SJSA1 (cell line): ENCODE measurements around the gene GABRD. TPM values are rescaled to one million over a fixed set of nuclear protein-coding genes. Genes with fewer than 3 reads are reported as not detected.

ENCODE experiments used
- DNase-seq, 2 experiments: peaks; one replicate each; pipeline ENCODE4 v3.0.0-alpha.2; 2015 to 2020; ENCODE audit warnings: low spot score in 2 of 2, low read depth in 1 of 2
- H3K27ac ChIP-seq: fragments of 250-450 bp; sonication (Bioruptor Pico); 2 replicates; pipeline ENCODE4 v1.5.1; 2020; ENCODE audit warnings: mild to moderate bottlenecking, moderate library complexity
- H3K27me3 ChIP-seq: fragments of 250-450 bp; sonication (Bioruptor Pico); replicated peaks from 2 replicates; pipeline ENCODE4 v1.5.1; 2020; ENCODE audit warnings: mild to moderate bottlenecking, moderate library complexity
- H3K36me3 ChIP-seq: fragments of 250-450 bp; sonication (Bioruptor Pico); 2 replicates; pipeline ENCODE4 v1.5.1; 2020; ENCODE audit warnings: mild to moderate bottlenecking
- H3K4me1 ChIP-seq: fragments of 250-450 bp; sonication (Bioruptor Pico); replicated peaks from 2 replicates; pipeline ENCODE4 v1.6.1; 2021; ENCODE audit warnings: mild to moderate bottlenecking
- H3K4me3 ChIP-seq: fragments of 250-450 bp; sonication (Bioruptor Pico); 2 replicates; pipeline ENCODE4 v1.5.1; 2020; ENCODE audit warnings: mild to moderate bottlenecking
- H3K9me3 ChIP-seq: fragments of 250-450 bp; sonication (Bioruptor Pico); replicated peaks from 2 replicates; pipeline ENCODE4 v1.5.1; 2020; ENCODE audit warnings: mild to moderate bottlenecking
- total RNA-seq: library from RNA; depleted of rRNA; stranded (reverse); fragments of >200 nt; shearing (Covaris generic); gene quantifications from 2 replicates; pipeline ENCODE4 v1.2.3, GENCODE V29; 2014

The GABRD gene
- total RNA-seq, 1 experiment from 2014 or later = not detected

DNA sequence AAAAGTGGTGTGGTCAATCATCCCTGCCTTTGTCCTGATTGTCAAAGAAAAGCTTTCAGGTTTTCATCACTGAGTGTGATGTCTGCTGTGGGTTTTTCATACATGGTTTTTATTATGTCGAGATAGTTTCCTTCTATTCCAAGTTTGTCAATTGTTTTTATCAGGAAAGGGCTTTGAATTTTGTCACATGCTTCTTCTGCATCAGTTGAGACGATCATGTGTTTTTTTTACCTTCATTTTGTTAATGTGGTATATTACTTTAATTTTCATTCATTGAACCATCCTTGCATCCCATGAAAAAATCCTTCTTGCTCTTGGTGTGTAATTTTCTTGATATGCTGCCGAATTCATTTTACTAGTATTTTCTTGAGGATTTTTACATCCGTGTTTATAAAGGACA lies 46.6 kb downstream of the GABRD start:
- no peak for DNase-seq
- H3K4me1 ChIP-seq = no peaks in the 10 kb centered on the region
- no peak overlapping the region for H3K27ac ChIP-seq
- 0 out of 2 replicates have a peak, but pooled peaks cover 3% of the 10 kb centered on the region for H3K27me3 ChIP-seq
- H3K9me3 ChIP-seq = 0 out of 2 replicates have a peak, but pooled peaks cover 2% of the 10 kb centered on the region
- H3K4me3 ChIP-seq = no peak overlapping the region
- no peaks in the 10 kb centered on the region for H3K36me3 ChIP-seq

DNA sequence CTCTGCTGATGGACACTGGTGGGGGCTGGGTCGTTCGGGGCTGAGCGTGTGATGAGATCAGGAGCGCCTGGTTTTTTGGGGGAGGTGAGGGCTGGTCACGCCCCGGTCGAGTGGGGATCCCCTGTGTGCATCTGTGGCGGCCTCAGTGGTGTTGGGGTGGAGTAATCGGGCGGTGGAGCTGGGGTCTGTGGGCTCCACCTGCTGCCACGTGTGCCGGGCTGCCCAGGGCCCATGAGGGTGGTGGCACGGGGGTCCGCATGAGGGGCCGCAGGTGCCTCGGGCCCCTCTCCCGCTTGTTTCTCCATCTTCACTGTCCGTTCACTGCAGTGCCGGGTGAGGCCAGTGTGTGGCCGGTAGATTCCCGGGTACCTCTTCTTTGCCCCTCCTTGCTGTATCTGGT lies 48.2 kb downstream of the GABRD start:
- no peak for DNase-seq
- H3K27ac ChIP-seq = no peak overlapping the region
- no peaks in the 10 kb centered on the region for H3K36me3 ChIP-seq
- H3K4me3 ChIP-seq = no peak overlapping the region
- peaks cover 8% of the 10 kb centered on the region; the same call in 1 of the 2 replicates for H3K27me3 ChIP-seq
- H3K9me3 ChIP-seq = 0 out of 2 replicates have a peak, but pooled peaks cover 2% of the 10 kb centered on the region
- no peaks in the 10 kb centered on the region for H3K4me1 ChIP-seq

DNA sequence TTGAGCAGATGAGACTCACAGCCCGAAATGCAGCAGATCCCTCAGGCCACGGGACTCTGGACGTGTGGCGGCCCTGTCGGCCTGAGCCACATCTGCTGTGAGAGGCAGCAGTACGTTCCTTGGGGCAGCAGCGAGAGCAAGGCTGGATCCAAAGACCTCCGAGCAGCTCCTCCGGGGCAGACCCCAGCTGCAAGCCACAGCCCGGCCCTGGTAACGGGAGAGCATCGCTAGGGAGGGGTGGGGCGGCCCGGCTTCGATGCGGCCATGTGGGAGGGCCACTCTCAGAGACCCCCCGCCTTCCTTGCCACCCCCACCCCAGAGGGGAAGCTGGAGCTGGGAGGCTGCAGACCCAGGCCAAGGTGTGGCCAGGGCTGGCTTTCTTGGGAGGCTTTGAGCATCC lies 48.8 kb downstream of the GABRD start:
- Histone ChIP-seq H3K4me3 (no peak overlapping the region), H3K27me3 (peaks cover 10% of the 10 kb centered on the region)

DNA sequence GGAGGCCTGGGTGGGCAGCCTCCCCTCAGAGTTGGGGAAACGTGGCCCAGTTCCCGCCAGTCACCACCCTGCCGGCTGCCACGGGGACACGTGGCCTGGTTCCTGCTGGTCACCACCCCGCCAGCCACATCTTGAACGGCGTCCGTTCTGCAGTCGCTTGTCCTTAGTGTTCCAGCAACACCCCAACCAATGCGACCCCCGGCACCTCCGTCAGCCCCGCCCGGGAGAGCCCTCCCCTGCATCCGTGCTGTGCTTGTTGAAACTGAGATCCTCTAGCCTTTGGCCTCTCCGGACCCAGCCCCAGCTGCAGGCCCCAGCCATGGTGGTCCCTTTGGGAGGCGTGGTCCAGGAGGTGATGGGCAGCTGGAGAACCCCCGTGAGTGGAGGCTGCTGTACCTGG lies 49.8 kb downstream of the GABRD start:
- Histone ChIP-seq H3K4me3 (no peak overlapping the region), H3K9me3 (0 out of 2 replicates have a peak, but pooled peaks cover 2% of the 10 kb centered on the region), H3K27me3 (peaks cover 20% of the 10 kb centered on the region), H3K36me3 (no peaks in the 10 kb centered on the region), H3K27ac (no peak overlapping the region), H3K4me1 (no peaks in the 10 kb centered on the region)
- no peak for DNase-seq

More for the DNA sequence above, 48.8 kb downstream of the GABRD start:
- 0 out of 2 replicates have a peak, but pooled peaks cover 2% of the 10 kb centered on the region for H3K9me3 ChIP-seq
- H3K27ac ChIP-seq = no peak overlapping the region
- H3K4me1 ChIP-seq = no peaks in the 10 kb centered on the region
- H3K36me3 ChIP-seq = no peaks in the 10 kb centered on the region
- DNase-seq = no peak

DNA sequence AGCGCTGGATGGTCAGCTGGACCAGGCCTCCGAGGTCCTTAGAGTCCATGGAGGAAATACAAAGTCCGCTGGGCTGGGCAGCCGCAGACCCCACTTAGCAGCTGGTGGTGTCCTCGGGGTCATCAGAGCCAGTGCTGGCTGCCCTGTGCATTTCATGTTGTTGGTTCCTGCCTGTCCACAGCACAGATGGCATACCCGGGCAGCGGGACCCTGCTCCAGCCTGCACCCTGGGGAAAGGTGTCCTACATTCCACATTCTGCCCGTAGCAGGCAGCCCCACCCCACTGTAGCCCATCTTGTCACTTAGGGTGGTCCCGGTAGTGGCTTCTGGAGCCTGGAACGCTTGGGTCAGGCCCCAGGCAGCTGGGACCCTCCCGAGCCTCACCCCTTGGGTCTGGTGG lies 50.9 kb downstream of the GABRD start:
- Histone ChIP-seq H3K4me1 (no peaks in the 10 kb centered on the region), H3K36me3 (no peaks in the 10 kb centered on the region), H3K9me3 (0 out of 2 replicates have a peak, but pooled peaks cover 2% of the 10 kb centered on the region), H3K4me3 (no peak overlapping the region), H3K27me3 (peaks cover 21% of the 10 kb centered on the region), H3K27ac (no peak overlapping the region)
- DNase-seq = no peak

DNA sequence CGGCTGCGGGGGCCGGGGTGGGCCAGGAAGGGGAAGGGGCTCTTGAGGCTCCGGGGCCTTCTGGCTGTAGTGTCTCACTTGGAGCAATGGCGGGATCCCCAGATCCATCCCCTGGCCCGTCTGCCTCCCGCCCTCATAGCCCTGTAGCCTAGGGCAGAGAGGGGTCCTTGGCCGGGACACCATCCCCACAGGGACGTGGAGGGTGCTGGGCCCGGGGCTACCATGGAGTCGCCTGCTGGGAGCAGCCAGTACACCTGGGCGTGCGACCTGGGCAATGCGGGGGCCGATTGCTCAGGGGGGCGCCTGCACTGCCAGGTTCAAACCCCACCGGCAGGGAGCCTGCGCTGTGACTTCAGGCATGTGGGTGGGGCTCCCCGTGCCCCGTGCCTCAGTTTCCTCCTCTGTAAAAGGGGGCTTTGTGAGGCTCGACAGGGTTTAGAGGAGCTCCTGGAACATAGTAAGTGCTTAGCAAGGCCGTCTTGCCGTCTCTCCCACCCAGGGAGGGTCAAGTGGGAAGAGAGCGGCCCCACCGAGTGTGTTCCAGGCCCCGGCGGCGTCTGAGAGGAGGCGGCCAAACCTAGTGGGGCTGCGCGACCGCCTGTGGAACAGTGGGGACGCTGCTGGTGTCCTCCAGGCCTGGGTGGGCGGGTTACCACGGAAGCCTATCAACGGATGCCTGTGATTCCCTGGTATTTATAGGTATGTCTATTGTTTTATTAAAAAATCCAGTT lies 51.8 kb downstream of the GABRD start:
- Histone ChIP-seq H3K36me3 (no peaks in the 10 kb centered on the region), H3K4me1 (no peaks in the 10 kb centered on the region), H3K27me3 (peaks cover 21% of the 10 kb centered on the region), H3K27ac (no peak overlapping the region), H3K4me3 (no peak overlapping the region), H3K9me3 (no peaks in the 10 kb centered on the region)
- DNase-seq = no peak

DNA sequence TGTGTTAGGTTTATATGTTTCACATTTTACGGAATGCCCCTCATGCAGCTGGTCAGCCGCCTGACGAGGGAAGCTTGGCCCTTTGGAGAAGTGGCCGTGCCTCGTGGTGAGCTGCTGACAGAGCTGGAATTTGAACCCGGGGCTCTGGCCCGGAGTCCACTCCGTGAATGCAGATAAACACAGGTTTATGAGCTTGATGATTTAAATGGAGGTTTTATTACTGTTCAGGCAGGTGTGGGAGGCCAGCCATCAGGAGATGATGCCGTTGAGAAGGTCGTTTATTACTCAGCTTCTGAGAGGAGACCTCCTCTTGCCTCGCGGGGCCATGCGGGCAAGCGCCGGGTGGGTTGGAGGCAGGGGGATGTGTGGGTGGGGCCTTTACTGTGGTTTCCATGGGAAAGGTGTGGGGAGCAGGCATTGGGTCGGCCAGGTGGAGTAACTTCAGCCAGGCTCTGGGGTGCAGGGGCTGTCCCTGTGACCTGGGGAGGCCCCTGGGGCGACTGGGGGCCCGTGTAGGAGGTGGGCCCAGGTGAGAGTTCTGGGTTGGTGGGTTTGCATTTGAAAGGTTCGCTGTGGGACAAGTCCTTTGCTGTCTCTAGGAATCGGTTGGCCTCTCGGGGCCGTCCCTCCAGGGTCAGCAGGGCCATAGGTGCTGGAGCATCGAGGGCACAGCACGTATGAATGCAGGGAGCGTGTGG lies 53.1 kb downstream of the GABRD start:
- DNase-seq = no peak
- no peaks in the 10 kb centered on the region for H3K4me1 ChIP-seq
- no peak overlapping the region for H3K4me3 ChIP-seq
- H3K9me3 ChIP-seq = no peaks in the 10 kb centered on the region
- no peak overlapping the region for H3K27ac ChIP-seq
- H3K27me3 ChIP-seq = peaks cover 21% of the 10 kb centered on the region
- no peaks in the 10 kb centered on the region for H3K36me3 ChIP-seq

DNA sequence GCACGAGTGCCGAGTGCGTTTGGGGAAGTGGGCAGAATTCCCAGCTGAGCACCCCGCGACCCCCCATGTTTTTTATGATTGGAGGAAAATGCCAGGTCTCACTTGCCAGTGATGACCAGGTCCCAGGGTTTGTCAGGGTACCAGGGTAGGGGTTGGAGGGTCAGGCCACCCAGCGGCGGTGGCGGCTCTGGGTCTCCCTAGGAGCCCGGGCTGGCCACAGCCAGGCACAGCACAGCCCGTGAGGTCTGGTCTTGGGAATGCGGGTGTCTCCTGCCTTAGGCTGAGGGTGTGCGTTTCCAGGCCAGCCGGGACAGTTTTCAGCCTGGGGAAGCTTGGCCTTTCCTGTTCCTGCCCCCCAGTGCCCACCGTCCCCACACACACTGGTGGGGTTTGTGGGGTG lies 53.7 kb downstream of the GABRD start:
- Histone ChIP-seq H3K4me3 (no peak overlapping the region), H3K36me3 (no peaks in the 10 kb centered on the region), H3K4me1 (no peaks in the 10 kb centered on the region), H3K27ac (no peak overlapping the region), H3K27me3 (peaks cover 21% of the 10 kb centered on the region), H3K9me3 (peaks cover 4% of the 10 kb centered on the region)
- DNase-seq = no peak

DNA sequence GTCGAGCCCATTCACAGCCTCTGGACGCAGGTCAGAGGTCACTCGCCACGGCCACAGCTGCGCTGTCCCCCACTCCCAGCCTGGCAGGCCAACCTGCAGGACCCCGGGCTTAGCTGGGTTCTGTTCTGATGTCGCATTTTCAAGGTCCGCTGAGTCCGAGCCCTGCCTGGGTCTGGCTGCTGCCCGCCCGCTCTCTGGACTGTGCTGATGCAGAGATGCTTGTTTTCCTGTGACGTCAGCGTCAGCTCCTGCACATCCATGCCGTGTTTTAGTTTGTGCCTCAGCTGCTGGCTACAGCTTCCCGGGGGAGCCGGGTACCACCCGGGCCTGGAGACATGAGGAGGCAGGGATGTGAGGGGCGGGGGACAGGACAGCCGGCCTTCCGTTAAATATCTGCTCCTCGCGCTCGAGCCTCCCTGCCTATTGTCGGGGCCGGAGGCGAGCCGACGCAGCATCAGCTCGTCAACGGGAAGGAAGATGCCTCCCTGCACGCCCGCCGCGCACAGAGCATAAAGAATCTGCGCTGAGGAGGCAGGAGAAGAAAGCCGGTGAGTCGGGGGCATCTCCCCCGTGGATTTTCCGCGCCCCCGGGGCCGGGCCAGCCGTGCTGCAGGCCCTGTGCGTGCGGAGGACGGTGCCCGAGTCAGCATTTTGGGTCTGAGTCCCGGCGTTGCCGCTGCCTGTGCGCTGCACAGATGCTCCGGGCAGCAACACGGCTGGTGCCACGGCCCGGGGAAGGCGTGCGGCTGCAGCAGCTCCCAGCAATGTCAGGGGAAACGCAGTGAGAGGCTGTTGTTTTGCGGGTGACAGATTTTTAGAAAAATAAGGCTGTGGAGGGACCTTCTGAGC lies 54.5 kb downstream of the GABRD start:
- peaks cover 19% of the 10 kb centered on the region for H3K27me3 ChIP-seq
- H3K4me1 ChIP-seq = no peaks in the 10 kb centered on the region
- no peak overlapping the region for H3K27ac ChIP-seq
- H3K9me3 ChIP-seq = peaks cover 10% of the 10 kb centered on the region
- DNase-seq = no peak
- no peak overlapping the region for H3K4me3 ChIP-seq
- H3K36me3 ChIP-seq = no peaks in the 10 kb centered on the region

DNA sequence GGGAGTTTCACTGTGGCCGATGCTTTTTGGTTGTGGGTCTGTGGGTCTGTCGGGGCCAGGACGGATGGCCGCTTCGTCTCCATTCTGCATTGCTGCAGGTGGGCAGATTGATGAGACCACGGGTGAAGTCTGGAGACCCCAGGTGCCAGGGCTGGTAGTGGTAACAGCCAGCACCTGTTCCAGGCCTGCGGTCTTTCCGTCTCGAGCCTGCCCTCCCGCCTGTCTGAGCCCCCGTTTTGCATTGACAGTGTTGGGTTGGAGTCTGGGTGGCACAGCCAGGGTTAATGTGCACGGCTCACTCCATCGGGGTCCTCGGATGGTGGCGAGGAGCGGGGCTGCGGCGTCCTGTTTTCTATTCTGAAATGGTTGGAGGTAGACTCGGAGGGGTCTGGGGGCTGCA lies 55.3 kb downstream of the GABRD start:
- no peak for DNase-seq
- Histone ChIP-seq H3K4me3 (no peak overlapping the region), H3K27ac (no peak overlapping the region), H3K36me3 (no peaks in the 10 kb centered on the region), H3K4me1 (no peaks in the 10 kb centered on the region), H3K27me3 (peaks cover 19% of the 10 kb centered on the region), H3K9me3 (peaks cover 15% of the 10 kb centered on the region)

DNA sequence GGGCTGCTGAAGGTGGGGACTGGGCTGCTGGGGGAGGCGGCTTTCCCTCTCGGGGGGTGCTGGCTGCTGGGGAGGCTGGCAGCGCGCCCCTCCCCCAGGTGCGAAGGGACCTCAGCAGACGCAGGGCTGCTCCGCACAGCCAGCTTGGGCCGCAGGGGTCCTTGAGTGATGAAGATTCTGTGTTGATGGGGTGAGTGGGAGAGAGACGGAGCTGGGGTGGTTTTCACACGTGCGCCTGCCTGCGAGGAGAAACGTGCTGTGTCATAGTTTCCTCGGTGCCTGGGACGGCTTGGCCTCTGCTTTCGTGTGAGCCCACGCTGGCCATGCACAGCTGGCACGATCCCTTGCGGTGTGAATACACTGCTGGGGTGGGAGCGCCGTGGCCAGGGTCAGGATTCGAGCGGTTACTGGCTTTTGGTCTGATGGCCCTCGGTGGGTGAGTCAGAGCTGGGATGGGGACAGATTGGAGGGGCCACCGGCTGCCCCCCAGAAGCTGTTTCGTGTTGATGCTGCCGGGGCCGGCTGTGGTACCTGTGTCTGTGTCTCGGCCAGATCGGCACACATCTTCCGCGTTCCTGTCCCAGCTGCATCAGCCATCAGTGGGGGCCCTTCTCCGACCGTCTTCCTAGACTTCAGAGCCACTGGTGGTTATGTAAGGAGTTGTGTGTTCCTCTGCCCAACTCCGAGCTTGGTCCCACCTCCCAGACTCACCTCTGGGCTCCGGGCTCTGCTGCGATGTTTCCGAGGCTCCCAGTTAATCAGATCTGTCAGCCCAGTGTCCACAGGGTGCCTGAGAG lies 56.0 kb downstream of the GABRD start:
- peaks cover 19% of the 10 kb centered on the region for H3K27me3 ChIP-seq
- no peaks in the 10 kb centered on the region for H3K36me3 ChIP-seq
- no peak for DNase-seq
- peaks cover 19% of the 10 kb centered on the region for H3K9me3 ChIP-seq
- no peak overlapping the region for H3K27ac ChIP-seq
- no peak overlapping the region for H3K4me3 ChIP-seq
- no peaks in the 10 kb centered on the region for H3K4me1 ChIP-seq

DNA sequence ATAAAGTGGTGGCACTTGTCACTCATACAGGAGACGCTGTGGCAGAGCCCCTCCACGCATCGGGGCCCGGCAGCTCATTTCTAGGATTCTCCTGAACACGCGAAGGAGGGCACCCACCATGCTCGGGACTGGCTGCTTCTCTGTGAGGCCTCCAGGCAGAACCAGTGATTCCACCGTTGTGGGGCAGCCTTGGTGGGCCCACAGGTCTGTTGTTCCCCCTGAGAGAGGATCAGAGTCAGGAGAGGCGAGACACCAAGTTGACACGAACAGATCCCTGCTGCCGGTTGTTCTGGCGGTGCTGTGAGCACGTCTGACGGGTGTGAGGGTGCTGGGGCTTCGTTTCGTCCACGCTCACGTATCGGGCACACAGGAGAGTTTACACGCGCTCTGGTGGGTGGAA lies 57.7 kb downstream of the GABRD start:
- peaks cover 19% of the 10 kb centered on the region for H3K9me3 ChIP-seq
- no peak overlapping the region for H3K4me3 ChIP-seq
- H3K4me1 ChIP-seq = no peaks in the 10 kb centered on the region
- no peaks in the 10 kb centered on the region for H3K36me3 ChIP-seq
- DNase-seq = no peak
- peaks cover 16% of the 10 kb centered on the region for H3K27me3 ChIP-seq
- no peak overlapping the region for H3K27ac ChIP-seq

DNA sequence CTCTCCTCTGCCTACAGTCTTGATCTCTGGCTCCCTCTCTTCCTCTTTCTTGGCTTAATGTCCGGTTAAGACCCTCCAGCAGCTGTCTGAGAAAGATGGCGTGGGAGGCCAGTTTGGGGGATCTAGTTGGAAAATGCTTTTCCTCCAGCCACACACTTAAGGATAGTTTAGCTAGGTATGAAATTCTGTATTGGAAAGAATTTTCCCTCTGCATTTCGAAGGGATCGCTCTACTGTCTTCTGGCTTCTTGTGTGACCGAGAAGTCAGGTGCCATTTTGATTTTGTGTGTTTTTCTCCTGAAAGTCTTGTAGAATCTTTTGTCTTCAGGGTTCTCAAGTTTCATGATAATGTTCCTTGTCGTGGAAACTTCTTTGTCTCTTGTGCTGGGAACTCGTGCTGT lies 59.0 kb downstream of the GABRD start:
- H3K36me3 ChIP-seq = no peaks in the 10 kb centered on the region
- H3K27me3 ChIP-seq = peaks cover 9% of the 10 kb centered on the region
- no peaks in the 10 kb centered on the region for H3K4me1 ChIP-seq
- H3K9me3 ChIP-seq = peaks cover 24% of the 10 kb centered on the region
- DNase-seq = no peak
- no peak overlapping the region for H3K4me3 ChIP-seq
- no peak overlapping the region for H3K27ac ChIP-seq
